Measurements from ENCODE around the gene VGF.

DNA sequence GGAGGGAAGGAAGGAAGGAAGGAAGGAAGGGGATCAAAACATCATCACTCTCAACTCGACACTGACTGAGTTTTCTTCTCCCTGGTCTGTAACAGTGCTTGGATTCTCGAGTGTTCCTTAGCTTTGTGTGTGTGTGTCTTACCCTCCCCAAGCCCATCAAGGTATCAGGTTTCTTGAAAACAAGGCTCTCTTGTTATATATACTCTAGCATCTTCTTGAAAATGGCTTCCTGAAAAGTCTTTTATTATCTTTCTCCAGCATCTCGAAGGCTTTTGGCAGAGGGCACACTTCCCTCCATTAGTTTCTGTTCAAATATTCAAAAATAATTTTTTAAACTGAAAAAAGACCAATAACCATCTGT is 25.1 kb downstream of the VGF start:
- TF ChIP-seq, protein P1, sequence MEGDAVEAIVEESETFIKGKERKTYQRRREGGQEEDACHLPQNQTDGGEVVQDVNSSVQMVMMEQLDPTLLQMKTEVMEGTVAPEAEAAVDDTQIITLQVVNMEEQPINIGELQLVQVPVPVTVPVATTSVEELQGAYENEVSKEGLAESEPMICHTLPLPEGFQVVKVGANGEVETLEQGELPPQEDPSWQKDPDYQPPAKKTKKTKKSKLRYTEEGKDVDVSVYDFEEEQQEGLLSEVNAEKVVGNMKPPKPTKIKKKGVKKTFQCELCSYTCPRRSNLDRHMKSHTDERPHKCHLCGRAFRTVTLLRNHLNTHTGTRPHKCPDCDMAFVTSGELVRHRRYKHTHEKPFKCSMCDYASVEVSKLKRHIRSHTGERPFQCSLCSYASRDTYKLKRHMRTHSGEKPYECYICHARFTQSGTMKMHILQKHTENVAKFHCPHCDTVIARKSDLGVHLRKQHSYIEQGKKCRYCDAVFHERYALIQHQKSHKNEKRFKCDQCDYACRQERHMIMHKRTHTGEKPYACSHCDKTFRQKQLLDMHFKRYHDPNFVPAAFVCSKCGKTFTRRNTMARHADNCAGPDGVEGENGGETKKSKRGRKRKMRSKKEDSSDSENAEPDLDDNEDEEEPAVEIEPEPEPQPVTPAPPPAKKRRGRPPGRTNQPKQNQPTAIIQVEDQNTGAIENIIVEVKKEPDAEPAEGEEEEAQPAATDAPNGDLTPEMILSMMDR (IDR thresholded peaks at IDR 0.05; ENCODE audit: insufficient read depth, low read length): no peak
- no peak for TF ChIP-seq GABPA (IDR thresholded peaks at IDR 0.05; ENCODE audit: low read depth)
- no peak for TF ChIP-seq POLR2AphosphoS5 (IDR thresholded peaks at IDR 0.05; ENCODE audit: low read depth)
- TF ChIP-seq, protein P2, sequence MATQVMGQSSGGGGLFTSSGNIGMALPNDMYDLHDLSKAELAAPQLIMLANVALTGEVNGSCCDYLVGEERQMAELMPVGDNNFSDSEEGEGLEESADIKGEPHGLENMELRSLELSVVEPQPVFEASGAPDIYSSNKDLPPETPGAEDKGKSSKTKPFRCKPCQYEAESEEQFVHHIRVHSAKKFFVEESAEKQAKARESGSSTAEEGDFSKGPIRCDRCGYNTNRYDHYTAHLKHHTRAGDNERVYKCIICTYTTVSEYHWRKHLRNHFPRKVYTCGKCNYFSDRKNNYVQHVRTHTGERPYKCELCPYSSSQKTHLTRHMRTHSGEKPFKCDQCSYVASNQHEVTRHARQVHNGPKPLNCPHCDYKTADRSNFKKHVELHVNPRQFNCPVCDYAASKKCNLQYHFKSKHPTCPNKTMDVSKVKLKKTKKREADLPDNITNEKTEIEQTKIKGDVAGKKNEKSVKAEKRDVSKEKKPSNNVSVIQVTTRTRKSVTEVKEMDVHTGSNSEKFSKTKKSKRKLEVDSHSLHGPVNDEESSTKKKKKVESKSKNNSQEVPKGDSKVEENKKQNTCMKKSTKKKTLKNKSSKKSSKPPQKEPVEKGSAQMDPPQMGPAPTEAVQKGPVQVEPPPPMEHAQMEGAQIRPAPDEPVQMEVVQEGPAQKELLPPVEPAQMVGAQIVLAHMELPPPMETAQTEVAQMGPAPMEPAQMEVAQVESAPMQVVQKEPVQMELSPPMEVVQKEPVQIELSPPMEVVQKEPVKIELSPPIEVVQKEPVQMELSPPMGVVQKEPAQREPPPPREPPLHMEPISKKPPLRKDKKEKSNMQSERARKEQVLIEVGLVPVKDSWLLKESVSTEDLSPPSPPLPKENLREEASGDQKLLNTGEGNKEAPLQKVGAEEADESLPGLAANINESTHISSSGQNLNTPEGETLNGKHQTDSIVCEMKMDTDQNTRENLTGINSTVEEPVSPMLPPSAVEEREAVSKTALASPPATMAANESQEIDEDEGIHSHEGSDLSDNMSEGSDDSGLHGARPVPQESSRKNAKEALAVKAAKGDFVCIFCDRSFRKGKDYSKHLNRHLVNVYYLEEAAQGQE (IDR thresholded peaks at IDR 0.05; ENCODE audit: insufficient replicate concordance, low read depth): no peak
- no peak for TF ChIP-seq SPI1 (IDR thresholded peaks at IDR 0.05; ENCODE audit: borderline replicate concordance, low read depth)
